LNCAP (cell line): Measurements from ENCODE around the gene CWC22.

Source experiments
- CTCF ChIP-seq: fragments of 450-650 bp; IDR thresholded peaks from 2 replicates; pipeline ENCODE4 v1.5.1; 2017; ENCODE audit warnings: mild to moderate bottlenecking

CWC22 gene

GRCh38 chr2:180038997-180039396 is 31.9 kb upstream of the CWC22 start:
- no peak for TF ChIP-seq CTCF

GRCh38 chr2:180033993-180034894 is 27.1 kb upstream of the CWC22 start:
- TF ChIP-seq CTCF: no peak

DNA sequence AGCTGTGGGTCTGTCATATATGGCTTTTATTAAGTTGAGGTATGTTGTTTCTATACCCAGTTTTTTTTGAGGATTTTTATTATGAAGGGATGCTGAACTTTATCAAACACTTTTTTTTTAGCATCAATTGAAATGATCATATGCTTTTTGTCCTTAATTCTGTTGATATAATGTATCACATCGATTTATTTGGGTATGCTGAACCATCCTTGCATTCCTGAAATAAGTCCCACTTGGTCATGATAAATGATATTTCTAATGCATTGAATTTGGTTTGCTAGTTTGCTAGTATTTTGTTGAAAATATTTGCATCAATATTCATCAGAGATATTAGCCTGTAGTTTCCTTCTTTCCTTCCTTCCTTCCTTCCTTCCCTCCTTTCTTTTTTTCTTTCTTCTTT is 22.5 kb upstream of the CWC22 start:
- no peak for TF ChIP-seq CTCF

GRCh38 chr2:180021850-180022249 is 14.8 kb upstream of the CWC22 start:
- no peak for TF ChIP-seq CTCF

- TF ChIP-seq CTCF: no peak
Observed at GRCh38 chr2:180017784-180018183, 10.7 kb upstream of the CWC22 start.

GRCh38 chr2:180016937-180017336 is 9.8 kb upstream of the CWC22 start:
- no peak for TF ChIP-seq CTCF

DNA sequence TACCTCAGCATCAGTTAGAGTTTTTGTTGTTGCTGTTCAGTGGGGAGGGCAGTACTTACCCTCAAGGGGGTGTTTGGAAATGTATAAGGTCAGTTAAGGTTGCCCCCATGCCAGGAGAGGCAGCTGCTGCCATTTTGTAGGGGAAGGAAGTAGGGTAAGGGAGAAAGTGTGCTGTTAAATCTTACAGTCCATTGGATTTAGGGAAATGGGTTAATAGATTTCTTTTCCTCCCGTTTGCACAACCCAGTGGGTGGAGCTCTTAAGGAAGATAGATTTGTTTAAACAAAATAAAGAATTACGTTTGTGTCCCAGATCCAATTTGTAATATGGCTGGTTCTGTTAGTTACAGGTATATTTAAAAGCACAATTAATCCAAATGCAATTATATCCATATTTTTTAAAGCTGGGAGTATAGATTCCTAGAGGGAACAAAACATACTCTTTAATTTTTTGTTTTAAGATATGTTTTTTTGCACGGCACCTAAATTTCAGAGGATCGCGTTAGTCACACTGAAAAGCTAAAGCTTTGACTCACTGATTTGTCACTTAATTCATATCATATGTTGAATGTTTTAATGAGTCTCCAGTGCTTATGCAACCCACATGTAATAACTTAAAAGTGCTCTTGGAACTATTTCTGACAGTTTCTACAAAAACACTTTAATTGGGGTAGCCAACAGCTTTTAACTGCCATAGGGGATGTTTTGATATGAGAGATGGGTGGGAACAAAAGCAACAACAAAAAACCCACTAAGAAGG is 9.0 kb upstream of the CWC22 start:
- TF ChIP-seq CTCF: no peak
